ENCODE measurements around the gene TYW1B. TPM values are rescaled to one million over a fixed set of nuclear protein-coding genes. Genes with fewer than 3 reads are reported as not detected.
A peak's percentile ranks its signal among the peaks of the same experiment; 100 is the strongest.
"Not testable (repeated sequence)": the region's sequence is repeated elsewhere in the genome, so short reads cannot be mapped to it uniquely, and the experiment has no call there.

Gene TYW1B
- total and polyA plus RNA-seq, 5 donors: 1.3 to 3.2 (median 1.9) TPM

GRCh38 chr7:72643708-72644107 lies 184.3 kb downstream of the TYW1B start:
- H3K27ac ChIP-seq (ENCODE audit: low read length); H3K4me3 ChIP-seq (ENCODE audit: low read length); H3K9me3 ChIP-seq (ENCODE audit: control insufficient read depth, low read length); intact Hi-C loops (cut with DNase I); ATAC-seq; H3K4me1 ChIP-seq (ENCODE audit: control insufficient read depth, insufficient read depth, low read length); H3K27me3 ChIP-seq (ENCODE audit: control insufficient read depth, insufficient read depth); DNase-seq: not testable (repeated sequence)
- WGBS: 100% methylated on average over 1 of the region's 1 CpG

GRCh38 chr7:72641485-72642248 lies 186.3 kb downstream of the TYW1B start:
- H3K4me3 ChIP-seq (ENCODE audit: low read length); intact Hi-C loops (cut with DNase I); H3K27ac ChIP-seq (ENCODE audit: low read length); H3K27me3 ChIP-seq (ENCODE audit: control insufficient read depth, insufficient read depth); DNase-seq; ATAC-seq; H3K4me1 ChIP-seq (ENCODE audit: control insufficient read depth, insufficient read depth, low read length); H3K9me3 ChIP-seq (ENCODE audit: control insufficient read depth, low read length): not testable (repeated sequence)
- WGBS: 91% methylated on average over 5 of the region's 5 CpGs

GRCh38 chr7:72640740-72641139 lies 187.3 kb downstream of the TYW1B start:
- DNase-seq; intact Hi-C loops (cut with DNase I); H3K9me3 ChIP-seq (ENCODE audit: control insufficient read depth, low read length); H3K27ac ChIP-seq (ENCODE audit: low read length); ATAC-seq; H3K27me3 ChIP-seq (ENCODE audit: control insufficient read depth, insufficient read depth); H3K4me3 ChIP-seq (ENCODE audit: low read length); H3K4me1 ChIP-seq (ENCODE audit: control insufficient read depth, insufficient read depth, low read length): not testable (repeated sequence)
- 86% methylated on average over 2 of the region's 2 CpGs for WGBS

GRCh38 chr7:72635273-72635908 lies 192.6 kb downstream of the TYW1B start:
- H3K4me3 ChIP-seq (ENCODE audit: low read length); H3K27me3 ChIP-seq (ENCODE audit: control insufficient read depth, insufficient read depth); H3K9me3 ChIP-seq (ENCODE audit: control insufficient read depth, low read length); H3K27ac ChIP-seq (ENCODE audit: low read length); DNase-seq; intact Hi-C loops (cut with DNase I); H3K4me1 ChIP-seq (ENCODE audit: control insufficient read depth, insufficient read depth, low read length): not testable (repeated sequence)
- ATAC-seq: peak; percentile 50 to 52
- 22% methylated on average over 8 of the region's 8 CpGs for WGBS

- DNase-seq; H3K4me1 ChIP-seq (ENCODE audit: control insufficient read depth, insufficient read depth, low read length); H3K4me3 ChIP-seq (ENCODE audit: low read length); H3K27ac ChIP-seq (ENCODE audit: low read length); H3K9me3 ChIP-seq (ENCODE audit: control insufficient read depth, low read length); intact Hi-C loops (cut with DNase I); H3K27me3 ChIP-seq (ENCODE audit: control insufficient read depth, insufficient read depth): not testable (repeated sequence)
- ATAC-seq: peak in 1 of 2 donors; percentile 45
- 100% methylated on average over 1 of the region's 1 CpG for WGBS
Observed at GRCh38 chr7:72632765-72633292, 195.2 kb downstream of the TYW1B start.

- ATAC-seq; H3K9me3 ChIP-seq (ENCODE audit: control insufficient read depth, low read length); H3K4me1 ChIP-seq (ENCODE audit: control insufficient read depth, insufficient read depth, low read length); H3K27me3 ChIP-seq (ENCODE audit: control insufficient read depth, insufficient read depth); H3K4me3 ChIP-seq (ENCODE audit: low read length); DNase-seq; H3K27ac ChIP-seq (ENCODE audit: low read length); intact Hi-C loops (cut with DNase I): not testable (repeated sequence)
- WGBS: 96% methylated on average over 1 of the region's 3 CpGs
Observed at GRCh38 chr7:72628375-72628774, 199.6 kb downstream of the TYW1B start.

GRCh38 chr7:72626428-72627011 lies 201.5 kb downstream of the TYW1B start:
- H3K4me3 ChIP-seq (ENCODE audit: low read length); H3K9me3 ChIP-seq (ENCODE audit: control insufficient read depth, low read length); H3K27me3 ChIP-seq (ENCODE audit: control insufficient read depth, insufficient read depth); H3K27ac ChIP-seq (ENCODE audit: low read length); H3K4me1 ChIP-seq (ENCODE audit: control insufficient read depth, insufficient read depth, low read length); ATAC-seq; intact Hi-C loops (cut with DNase I); DNase-seq: not testable (repeated sequence)
- WGBS: 73% methylated on average over 6 of the region's 7 CpGs

GRCh38 chr7:72625721-72626423 lies 202.1 kb downstream of the TYW1B start:
- H3K27me3 ChIP-seq (ENCODE audit: control insufficient read depth, insufficient read depth); intact Hi-C loops (cut with DNase I); H3K4me3 ChIP-seq (ENCODE audit: low read length); DNase-seq; H3K9me3 ChIP-seq (ENCODE audit: control insufficient read depth, low read length); H3K4me1 ChIP-seq (ENCODE audit: control insufficient read depth, insufficient read depth, low read length); H3K27ac ChIP-seq (ENCODE audit: low read length): not testable (repeated sequence)
- 42% methylated on average over 3 of the region's 4 CpGs for WGBS
- peak; percentile 84 for ATAC-seq

- ATAC-seq: no peak
- Histone ChIP-seq H3K4me3 (ENCODE audit: low read length) (no peak overlapping the region), H3K4me1 (ENCODE audit: control insufficient read depth, insufficient read depth, low read length) (no peaks in the 10 kb centered on the region), H3K27me3 (ENCODE audit: control insufficient read depth, insufficient read depth) (no peaks in the 10 kb centered on the region), H3K27ac (ENCODE audit: low read length) (no peak overlapping the region), H3K9me3 (ENCODE audit: control insufficient read depth, low read length) (no peaks in the 10 kb centered on the region)
- intact Hi-C loops (cut with DNase I): no loop called here
- WGBS: 98% methylated on average over 8 of the region's 8 CpGs
- DNase-seq: no peak
Observed at GRCh38 chr7:72622532-72622931, 205.5 kb downstream of the TYW1B start.

- DNase-seq; H3K27me3 ChIP-seq (ENCODE audit: control insufficient read depth, insufficient read depth); H3K4me3 ChIP-seq (ENCODE audit: low read length); ATAC-seq; intact Hi-C loops (cut with DNase I); H3K27ac ChIP-seq (ENCODE audit: low read length); H3K9me3 ChIP-seq (ENCODE audit: control insufficient read depth, low read length); H3K4me1 ChIP-seq (ENCODE audit: control insufficient read depth, insufficient read depth, low read length): not testable (repeated sequence)
- 69% methylated on average over 3 of the region's 3 CpGs for WGBS
Observed at GRCh38 chr7:72621761-72622187, 206.2 kb downstream of the TYW1B start.

All from right cardiac atrium (tissue), 5 donors.